Measurements from ENCODE around the gene CD6.

CD6 gene

DNA sequence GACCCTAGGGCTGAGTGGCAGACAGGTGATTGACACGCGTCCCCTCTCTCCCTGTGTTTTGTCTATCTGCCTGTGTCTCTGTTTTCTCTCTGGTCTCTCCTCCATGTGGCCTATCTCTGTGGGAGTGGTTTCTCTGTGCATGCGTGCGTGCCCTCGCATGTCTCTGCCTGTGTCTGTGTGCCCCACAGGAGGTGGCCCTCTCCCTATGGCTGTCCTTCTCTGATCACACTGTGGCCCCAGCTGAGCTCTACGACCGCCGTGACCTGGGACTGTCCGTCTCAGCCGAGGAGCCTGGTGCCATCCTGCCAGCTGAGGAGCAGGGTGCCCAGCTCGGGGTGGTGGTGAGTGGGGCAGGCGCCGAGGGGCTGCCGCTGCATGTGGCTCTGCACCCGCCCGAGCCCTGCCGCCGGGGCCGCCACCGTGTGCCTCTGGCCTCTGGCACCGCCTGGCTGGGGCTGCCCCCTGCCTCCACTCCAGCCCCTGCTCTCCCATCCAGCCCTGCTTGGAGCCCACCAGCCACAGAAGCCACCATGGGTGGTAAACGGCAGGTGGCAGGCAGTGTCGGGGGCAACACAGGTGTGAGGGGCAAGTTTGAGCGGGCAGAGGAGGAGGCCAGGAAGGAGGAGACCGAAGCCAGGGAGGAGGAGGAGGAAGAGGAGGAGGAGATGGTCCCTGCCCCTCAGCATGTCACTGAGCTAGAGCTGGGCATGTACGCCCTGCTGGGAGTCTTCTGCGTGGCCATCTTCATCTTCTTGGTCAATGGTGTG, 35.6 kb upstream of the CD6 start:
- no peak for DNase-seq (ENCODE audit: low spot score)

DNA sequence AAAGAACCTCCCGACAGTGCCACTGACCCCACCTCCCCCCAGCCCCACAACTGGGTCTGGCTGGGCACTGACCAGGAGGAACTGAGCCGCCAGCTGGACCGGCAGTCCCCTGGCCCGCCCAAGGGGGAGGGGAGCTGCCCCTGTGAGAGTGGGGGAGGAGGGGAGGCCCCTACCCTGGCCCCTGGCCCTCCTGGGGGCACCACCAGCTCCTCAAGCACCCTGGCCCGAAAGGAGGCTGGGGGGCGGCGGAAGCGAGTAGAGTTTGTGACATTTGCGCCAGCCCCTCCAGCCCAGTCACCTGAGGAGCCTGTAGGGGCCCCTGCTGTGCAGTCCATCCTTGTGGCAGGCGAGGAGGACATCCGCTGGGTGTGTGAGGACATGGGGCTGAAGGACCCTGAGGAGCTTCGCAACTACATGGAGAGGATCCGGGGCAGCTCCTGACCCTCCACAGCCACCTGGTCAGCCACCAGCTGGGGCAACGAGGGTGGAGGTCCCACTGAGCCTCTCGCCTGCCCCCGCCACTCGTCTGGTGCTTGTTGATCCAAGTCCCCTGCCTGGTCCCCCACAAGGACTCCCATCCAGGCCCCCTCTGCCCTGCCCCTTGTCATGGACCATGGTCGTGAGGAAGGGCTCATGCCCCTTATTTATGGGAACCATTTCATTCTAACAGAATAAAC, 34.9 kb upstream of the CD6 start:
- no peak for DNase-seq (ENCODE audit: low spot score)

GRCh38 chr11:60937144-60937527, 34.3 kb upstream of the CD6 start:
- DNase-seq (ENCODE audit: low spot score), result no peak

GRCh38 chr11:60937811-60938210, 33.7 kb upstream of the CD6 start:
- DNase-seq (ENCODE audit: low spot score), result no peak

DNA sequence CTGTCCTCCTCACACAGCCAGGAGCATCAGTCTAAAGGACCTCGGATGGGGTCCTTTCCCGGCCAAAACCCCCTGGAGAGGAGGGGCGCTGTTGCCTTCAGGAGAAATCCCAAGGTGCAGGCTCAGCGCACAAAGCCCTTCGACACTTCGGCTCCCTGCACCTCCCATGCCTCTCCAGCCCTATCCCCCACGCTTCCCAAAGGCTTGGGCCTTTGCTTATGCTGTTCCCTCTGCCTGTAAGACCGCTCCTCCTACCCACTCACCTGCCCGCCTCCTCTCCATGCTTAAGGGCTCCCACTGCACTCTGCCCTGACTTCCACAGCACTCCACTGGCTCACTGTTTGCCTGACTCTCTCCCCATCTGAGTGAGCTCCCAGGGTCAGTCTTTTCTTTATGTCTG, 33.0 kb upstream of the CD6 start:
- no peak for DNase-seq (ENCODE audit: low spot score)

DNA sequence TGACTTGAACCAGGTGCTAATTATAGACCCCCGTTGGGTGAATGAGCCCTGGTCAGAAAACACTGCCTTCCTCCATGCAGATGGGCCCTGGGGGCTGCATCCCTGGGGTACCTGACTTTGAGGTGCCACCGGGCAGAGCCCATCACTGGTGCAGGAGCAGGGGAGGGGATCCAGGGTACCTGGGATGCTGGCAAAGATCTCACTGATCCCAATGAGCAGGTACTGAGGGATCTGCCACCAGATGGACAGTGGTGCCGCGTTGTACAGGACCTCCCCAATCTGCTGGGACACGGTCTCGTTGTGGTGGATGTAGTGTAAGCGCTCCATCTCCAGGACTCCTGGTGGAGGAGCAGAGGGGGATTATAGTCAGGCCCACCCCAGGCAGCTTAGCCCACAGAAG, 32.2 kb upstream of the CD6 start:
- no peak for DNase-seq (ENCODE audit: low spot score)

GRCh38 chr11:60939855-60940254, 31.6 kb upstream of the CD6 start:
- no peak for DNase-seq (ENCODE audit: low spot score)

DNA sequence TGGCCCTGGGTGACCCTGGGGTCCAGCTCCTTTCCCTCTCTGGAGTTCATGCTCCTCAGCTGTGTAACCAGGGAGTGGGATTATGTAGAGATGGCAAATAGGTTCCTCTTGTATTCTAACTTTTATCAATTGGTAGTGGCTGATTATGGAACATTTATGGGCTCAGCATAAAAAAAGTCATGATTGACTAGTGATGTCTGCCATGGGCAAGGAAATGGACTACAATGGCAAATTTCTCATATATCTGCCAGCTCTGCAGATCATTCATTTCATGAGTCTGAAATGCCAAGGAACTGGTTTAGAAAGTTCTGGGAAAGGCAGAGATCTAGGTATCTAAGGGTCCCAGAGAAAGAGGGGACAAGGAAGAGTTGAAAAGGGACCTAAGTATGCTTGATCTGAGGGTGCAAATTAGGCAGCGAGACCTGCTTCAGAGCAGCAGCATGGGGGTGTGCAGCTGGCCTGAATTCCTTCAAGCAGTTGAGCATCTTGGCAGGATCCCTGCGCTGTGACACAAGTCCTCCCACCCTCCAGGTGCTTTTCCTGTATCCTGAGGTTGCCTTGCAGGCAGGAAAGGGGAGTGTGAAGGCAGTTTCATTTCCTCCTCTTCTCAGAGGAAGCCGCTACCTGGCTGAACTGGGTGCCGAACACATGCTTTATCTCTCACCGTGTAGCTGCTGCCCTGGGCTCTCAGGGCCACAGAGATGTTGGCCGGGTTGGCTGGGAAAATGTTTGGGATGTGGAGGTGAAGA, 29.9 kb upstream of the CD6 start:
- DNase-seq (ENCODE audit: low spot score), result peak; percentile 75

GRCh38 chr11:60942219-60942618, 29.3 kb upstream of the CD6 start:
- DNase-seq (ENCODE audit: low spot score), result no peak

DNA sequence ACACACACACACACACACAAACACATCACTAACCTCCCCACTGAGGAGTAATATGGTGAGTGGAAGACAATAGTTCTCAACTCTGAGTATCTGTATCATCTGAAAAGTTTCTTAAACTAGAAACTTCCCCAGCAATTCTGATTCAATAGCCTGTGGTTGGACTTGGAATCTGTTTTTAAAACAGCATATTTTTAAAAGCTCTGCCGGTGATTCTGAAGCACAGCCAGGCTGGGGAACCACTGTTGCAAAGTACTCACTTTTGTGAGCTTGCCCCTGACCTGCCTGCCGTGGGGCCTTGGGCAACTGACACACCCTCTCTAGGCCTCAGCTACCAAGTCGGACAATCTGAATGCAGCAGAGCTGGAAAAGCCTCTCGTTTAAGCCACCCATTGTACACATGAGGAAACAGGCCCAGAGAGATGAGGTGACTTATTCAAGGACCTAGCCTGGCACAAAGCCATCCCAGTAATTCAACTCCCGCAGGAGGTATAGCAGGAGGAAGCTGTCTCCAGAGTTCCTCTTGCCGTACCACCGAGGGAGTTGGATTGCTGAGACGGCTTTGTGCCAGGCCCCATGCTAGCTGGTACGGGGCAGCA, 28.4 kb upstream of the CD6 start:
- no peak for DNase-seq (ENCODE audit: low spot score)

DNA sequence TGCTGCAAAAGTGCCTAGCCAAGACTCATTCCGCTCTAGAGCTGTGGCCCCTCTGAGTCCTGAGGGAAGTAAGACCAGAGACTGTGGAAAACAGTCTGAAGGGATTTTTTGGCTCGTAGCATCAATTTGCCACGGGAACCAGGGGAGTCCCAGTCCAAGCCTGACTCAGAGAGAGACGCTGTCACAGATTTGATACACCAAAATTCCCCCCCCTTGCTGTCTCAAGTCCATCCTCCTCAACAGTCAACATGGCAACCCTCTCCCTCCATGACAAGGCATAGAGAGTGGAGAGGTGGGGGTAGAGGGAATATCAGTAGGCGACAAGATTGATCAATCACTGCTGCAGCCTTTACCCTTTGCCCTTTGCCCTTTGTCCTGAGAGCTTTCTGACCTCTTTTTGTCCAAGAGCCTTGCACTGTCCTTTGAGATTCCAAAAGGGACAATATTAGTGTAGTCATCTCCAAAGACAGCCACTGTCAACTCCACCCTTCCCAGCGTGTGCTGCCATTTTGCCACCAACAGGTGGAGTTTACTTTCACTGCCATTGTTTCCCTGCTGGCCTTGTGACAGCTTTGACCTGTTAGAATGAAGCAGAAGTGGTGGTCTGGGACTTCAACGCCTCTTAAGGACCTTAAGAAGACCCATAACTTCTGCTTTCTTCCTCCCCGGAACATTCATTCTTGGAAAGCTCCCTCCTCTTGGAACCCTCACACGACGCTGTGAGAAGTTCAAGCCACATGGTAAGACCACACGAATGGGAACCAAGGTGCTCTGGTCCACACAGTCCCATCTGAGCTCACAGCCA, 26.8 kb upstream of the CD6 start:
- DNase-seq (ENCODE audit: low spot score), result no peak

DNA sequence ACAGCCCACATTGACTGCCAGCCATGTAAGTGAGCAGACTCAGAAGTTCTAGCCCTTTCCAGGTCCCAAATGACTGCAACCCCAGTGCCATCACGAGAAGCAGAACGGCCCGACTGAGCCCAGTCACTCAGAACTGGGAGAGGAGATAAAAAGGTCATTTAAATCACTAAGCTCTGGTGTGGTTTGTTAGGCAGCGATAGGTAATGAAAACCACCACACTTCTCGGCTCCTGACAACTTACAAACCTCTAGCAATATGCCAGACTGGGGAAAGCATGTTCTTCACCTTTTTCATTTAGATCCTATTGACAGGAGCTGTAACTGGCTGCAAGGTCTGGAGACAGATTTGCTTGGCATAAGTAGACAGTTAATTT, 26.2 kb upstream of the CD6 start:
- no peak for DNase-seq (ENCODE audit: low spot score)

DNA sequence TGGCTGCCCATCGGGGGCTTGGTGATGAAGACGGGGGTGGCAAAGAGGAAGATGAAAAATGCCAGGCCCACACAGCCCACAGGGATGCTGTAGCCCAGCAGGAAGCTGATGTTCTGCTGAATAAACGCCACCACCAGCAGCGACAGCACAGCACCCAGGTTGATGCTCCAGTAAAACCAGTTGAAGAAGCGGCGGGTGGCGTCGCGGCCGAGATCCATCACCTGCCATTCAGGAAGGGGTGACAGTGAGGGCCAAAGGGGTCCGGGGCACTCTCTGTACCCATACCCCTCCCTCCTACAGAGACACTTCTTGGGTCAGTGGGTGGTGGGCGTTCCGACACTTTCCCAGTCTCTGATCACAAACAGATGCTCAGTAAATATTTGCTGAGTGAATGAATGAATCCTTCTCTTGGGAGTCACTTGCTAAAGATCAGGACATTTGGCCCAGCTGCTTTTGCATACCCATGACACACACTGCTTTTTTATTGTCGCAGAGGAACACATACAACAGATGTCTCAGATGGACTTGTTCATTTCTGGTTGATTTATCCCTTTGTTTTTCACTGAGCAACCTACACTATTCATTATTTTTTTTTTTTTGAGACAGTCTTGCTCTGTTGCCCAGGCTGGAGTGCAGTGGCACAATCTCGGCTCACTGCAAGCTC, 24.7 kb upstream of the CD6 start:
- DNase-seq (ENCODE audit: low spot score), result no peak

DNA sequence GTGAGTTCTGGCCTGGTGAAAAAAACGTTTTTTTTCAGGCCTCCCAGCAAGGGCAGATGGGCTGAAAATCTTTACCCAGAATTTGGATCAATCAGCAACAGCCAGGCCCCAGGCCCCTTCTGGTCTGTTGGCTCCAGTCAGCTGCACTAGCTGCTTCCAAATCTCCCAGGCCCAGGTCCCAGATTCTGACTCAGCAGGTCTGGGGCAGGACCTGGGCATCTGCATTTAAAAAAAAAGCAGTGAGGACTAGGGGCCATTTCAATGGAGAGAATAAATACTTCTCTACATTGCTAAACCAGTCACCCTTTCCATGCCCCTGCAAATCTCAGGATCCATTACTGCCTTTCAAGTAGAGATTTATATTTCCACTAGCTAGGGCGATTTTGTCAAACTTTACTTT, 23.8 kb upstream of the CD6 start:
- DNase-seq (ENCODE audit: low spot score), result no peak

GRCh38 chr11:60948250-60948649, 23.2 kb upstream of the CD6 start:
- no peak for DNase-seq (ENCODE audit: low spot score)

DNA sequence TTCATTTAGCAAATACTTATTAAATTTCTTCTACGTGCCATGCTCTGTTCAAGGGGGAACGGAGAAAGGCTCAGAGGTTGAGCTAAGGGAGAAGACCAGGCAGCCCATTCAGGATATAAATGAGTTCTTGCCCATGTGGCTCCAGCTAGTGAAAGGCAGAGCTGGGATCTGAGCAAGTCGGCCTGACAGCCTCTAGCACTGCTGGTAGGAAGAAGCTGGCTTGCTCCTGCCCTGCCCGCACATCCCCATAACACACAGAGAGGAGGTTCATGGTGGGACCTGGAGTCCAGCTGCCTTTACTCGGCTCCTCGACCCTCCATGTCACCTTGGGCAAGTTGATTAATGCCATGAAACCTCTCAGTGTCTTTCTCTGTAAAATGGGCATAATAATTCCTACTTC, 21.5 kb upstream of the CD6 start:
- DNase-seq (ENCODE audit: low spot score), result no peak

DNA sequence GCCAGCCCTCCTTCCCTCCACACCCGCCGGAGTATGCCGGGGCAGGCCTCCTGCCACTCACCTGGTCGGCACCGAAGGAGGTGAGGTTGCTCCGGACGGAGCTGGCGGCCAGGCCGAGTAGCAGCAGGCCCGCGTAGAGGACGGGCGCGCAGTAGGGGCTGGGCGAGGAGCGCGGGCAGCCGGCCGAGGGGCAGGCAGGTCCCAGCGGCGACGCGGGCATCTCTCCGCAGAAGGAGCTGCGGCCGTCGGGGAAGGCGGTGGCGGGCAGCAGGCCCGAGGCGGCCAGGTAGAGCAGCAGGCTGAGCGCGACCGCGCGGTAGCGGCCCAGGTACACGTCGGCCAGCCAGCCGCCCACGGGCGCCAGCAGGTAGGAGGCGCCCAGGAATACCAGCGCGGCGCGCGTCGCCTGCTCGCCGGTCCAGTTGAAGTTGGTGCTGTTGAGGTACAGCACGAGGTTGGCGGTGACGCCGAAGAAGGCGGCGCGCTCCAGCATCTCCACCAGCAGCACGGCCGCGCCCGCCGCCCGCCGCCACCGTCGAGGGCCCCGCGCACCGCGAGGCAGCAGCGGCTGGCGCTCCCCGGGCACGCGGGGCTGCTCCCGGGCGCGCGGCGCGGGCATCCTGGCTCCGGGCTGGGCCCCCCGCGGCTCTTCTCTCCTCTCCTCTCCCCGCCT, 20.4 kb upstream of the CD6 start:
- DNase-seq (ENCODE audit: low spot score), result no peak

DNA sequence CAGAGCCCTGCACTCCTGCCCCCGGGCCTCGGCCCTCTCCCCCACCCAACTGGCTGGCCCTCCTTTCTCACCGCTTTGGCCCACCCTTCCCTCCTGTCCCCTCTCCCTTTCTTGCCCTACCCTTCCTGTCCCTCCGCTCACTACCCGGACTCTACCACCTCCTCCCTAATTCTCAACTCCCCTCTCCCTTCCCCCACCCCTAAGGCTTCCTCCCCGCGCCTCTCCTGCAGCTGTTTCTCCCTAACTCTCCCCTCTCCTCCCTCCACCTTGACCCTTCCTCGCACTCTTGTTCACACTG, 19.9 kb upstream of the CD6 start:
- DNase-seq (ENCODE audit: low spot score), result no peak

DNA sequence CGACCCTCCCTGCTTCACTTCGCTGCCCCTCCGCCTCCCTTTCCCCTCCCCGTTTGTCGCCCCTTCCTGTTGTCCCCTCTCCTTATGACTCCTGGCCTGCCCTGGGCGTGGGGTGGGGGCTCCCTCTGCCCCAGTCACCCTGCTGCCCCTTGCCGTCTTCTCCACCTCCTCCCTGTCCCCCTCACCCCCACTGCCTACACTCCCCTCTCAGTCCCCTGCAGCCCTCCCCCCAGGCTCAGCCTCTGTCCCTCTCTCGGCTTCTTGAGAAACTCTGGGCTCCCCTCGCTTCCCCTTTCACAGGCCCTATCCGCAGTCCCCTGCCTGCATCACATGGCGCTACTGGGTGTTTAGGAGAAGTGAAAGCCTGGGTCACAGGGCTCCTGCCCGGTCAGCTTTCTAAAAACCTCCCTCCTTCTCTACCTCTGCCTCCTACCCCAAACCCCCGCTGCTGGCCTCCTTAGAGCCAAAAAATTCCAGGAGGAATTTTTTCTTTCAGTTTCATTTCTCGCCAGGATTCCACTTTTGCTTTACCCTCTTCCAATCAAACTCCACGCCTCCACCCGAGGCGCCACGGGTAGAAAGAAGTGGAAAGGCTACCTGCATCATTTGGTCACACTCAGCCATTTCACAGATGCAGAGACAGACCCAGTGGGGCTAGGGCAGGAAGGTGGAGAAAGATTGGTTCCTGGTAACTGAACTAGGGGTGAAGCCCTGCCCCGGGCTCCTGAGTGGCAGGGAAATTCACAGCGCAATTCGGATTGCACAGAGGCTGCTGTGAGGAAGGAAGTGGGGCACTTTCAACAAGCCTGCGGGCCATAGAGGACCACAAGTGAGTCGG, 19.4 kb upstream of the CD6 start, which contains the start of gene SLC15A3:
Gene SLC15A3, minus strand, starts transcription at position 273 of the 838 bp plus-strand sequence. CDS start 625 bp downstream, outside the sequence.
- DNase-seq (ENCODE audit: low spot score), result no peak

DNA sequence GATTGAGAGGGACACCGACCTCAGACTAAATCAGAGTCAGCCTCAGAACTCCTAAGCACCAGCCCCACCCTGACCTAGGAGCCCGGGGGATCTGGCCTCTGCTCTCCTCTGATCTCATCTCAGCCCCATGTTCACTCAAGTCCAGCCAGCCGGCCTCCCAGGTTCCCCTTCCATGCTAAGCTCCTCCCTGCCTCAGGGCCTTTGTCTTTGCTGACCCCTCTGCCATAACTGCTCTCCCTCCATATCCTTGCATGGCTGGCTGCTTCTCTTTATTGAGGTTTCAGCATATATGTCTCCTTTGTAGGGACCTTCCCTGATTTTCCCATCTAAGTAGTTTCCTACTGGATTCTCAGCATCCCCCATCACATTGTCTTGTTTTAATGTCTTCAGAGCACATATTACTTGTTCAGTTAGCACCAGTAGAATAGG, 18.7 kb upstream of the CD6 start:
- DNase-seq (ENCODE audit: low spot score), result no peak
